RWPE2 (cell line): ENCODE measurements around the gene FBXL17.
"Not testable (repeated sequence)": the region's sequence is repeated elsewhere in the genome, so short reads cannot be mapped to it uniquely, and the experiment has no call there.

Experiments used
- ATAC-seq: fragments of 200-7000 bp; cut with Tn5 transposase; 3 replicates; pipeline ENCODE4 v1.9.1; 2021; ENCODE audit warnings: low read depth
- DNase-seq: peaks from one replicate; pipeline ENCODE4 v3.0.0-alpha.2; 2020; ENCODE audit warnings: low spot score
- H3K27ac ChIP-seq: fragments of 450-650 bp; 2 replicates; pipeline ENCODE4 v1.5.1; 2017; ENCODE audit warnings: mild to moderate bottlenecking; ENCODE audit not compliant: poor library complexity, severe bottlenecking
- H3K27me3 ChIP-seq: fragments of 250-450 bp; sonication (Bioruptor Pico); 2 replicates; pipeline ENCODE4 v1.5.1; 2021; ENCODE audit warnings: mild to moderate bottlenecking, moderate library complexity; ENCODE audit not compliant: insufficient read depth, poor library complexity, severe bottlenecking
- H3K36me3 ChIP-seq: fragments of 250-450 bp; sonication (Bioruptor Pico); 2 replicates; pipeline ENCODE4 v1.5.1; 2020; ENCODE audit warnings: low read depth, mild to moderate bottlenecking, moderate library complexity
- H3K4me1 ChIP-seq: fragments of 250-450 bp; sonication (Bioruptor Pico); 2 replicates; pipeline ENCODE4 v1.5.1; 2021; ENCODE audit warnings: mild to moderate bottlenecking, moderate library complexity; ENCODE audit not compliant: insufficient read depth, poor library complexity, severe bottlenecking
- H3K4me3 ChIP-seq: fragments of 250-450 bp; sonication (Bioruptor Pico); 2 replicates; pipeline ENCODE4 v1.5.1; 2021; ENCODE audit warnings: mild to moderate bottlenecking, moderate library complexity; ENCODE audit not compliant: severe bottlenecking
- H3K9me3 ChIP-seq: fragments of 250-450 bp; sonication (Bioruptor Pico); 2 replicates; pipeline ENCODE4 v1.5.1; 2021; ENCODE audit warnings: mild to moderate bottlenecking, moderate library complexity; ENCODE audit not compliant: severe bottlenecking
- TF ChIP-seq, protein P1 (sequence below): fragments of 450-650 bp; IDR thresholded peaks from one replicate; pipeline ENCODE4 v1.5.1; 2017; ENCODE audit warnings: mild to moderate bottlenecking, moderate library complexity; ENCODE audit not compliant: poor library complexity, severe bottlenecking

The FBXL17 gene

DNA sequence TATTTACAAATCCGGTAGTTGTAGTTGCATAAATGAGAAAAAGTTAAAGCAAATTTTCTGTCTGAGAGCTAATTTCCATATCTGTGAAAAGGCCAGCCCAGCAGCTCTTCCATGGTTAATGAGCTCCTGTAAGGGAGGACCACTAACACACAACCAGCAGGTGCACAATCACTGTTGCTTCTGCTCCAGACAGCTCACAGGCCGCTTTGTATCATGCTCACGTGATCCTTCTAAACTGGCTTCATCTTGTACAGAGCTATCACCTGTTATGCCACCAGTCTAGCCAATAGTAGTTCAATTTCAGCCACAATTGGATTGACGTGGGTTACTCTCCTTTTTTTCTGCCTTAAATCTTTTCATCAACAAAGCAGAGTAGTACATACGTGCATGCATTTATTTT, 38.3 kb upstream of the FBXL17 start:
- Histone ChIP-seq H3K27me3 (no peaks in the 10 kb centered on the region), H3K9me3 (no peaks in the 10 kb centered on the region), H3K36me3 (no peaks in the 10 kb centered on the region), H3K27ac (no peak overlapping the region), H3K4me1 (no peaks in the 10 kb centered on the region), H3K4me3 (no peak overlapping the region)
- ATAC-seq, result no peak
- TF ChIP-seq, protein P1, sequence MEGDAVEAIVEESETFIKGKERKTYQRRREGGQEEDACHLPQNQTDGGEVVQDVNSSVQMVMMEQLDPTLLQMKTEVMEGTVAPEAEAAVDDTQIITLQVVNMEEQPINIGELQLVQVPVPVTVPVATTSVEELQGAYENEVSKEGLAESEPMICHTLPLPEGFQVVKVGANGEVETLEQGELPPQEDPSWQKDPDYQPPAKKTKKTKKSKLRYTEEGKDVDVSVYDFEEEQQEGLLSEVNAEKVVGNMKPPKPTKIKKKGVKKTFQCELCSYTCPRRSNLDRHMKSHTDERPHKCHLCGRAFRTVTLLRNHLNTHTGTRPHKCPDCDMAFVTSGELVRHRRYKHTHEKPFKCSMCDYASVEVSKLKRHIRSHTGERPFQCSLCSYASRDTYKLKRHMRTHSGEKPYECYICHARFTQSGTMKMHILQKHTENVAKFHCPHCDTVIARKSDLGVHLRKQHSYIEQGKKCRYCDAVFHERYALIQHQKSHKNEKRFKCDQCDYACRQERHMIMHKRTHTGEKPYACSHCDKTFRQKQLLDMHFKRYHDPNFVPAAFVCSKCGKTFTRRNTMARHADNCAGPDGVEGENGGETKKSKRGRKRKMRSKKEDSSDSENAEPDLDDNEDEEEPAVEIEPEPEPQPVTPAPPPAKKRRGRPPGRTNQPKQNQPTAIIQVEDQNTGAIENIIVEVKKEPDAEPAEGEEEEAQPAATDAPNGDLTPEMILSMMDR, result no peak
- no peak for DNase-seq

DNA sequence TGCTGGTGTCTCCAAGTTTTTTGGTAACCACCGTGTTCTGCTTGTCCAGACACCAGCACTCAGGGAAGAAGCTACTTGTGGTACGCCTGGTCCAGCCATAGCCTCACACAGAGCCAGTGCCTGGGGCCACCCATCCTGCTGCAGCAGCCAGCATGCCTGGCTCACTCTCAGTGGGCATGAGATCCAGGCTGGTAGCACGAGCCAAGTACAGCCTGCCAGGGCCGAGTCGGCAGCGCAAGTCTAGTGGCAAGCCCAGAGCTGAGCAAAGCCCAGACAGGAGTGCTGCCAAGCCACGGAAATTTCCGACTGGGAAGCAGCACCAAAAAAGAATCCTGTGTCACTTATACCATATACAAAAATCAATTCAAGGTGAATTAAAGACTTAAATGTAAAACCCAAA, 36.3 kb upstream of the FBXL17 start:
- no peaks in the 10 kb centered on the region for H3K36me3 ChIP-seq
- no peaks in the 10 kb centered on the region for H3K4me1 ChIP-seq
- no peak overlapping the region for H3K27ac ChIP-seq
- no peak overlapping the region for H3K4me3 ChIP-seq
- TF ChIP-seq, protein P1, result no peak
- H3K9me3 ChIP-seq, result no peaks in the 10 kb centered on the region
- no peaks in the 10 kb centered on the region for H3K27me3 ChIP-seq
- no peak for DNase-seq
- ATAC-seq, result no peak

DNA sequence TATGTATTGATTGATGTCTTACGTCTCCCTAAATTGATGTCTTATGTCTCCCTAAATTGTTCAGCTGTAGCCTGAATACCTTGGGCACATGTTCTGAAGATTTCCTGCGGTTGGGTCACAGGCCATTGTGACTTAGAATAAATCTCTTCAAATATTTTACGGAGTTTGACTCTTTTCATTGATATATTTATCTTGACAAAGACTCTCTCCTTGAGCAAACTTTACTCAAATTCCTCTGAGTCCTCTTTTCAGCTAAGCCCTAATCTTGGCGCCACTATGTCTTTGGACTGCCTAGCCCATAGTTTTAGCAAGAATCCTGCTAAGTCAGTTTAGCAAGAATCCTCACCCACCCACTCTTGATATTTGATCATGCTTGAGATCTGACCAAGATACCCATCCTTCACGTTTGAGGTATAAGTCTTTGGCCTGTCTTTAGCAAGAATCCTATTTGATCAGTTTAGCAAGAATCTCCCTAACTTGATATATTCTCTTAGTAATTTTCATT, 35.3 kb upstream of the FBXL17 start:
- DNase-seq (no peak), ATAC-seq (no peak)
- H3K9me3 ChIP-seq, result no peaks in the 10 kb centered on the region
- H3K4me1 ChIP-seq, result no peaks in the 10 kb centered on the region
- TF ChIP-seq, protein P1, result no peak
- no peak overlapping the region for H3K4me3 ChIP-seq
- no peaks in the 10 kb centered on the region for H3K36me3 ChIP-seq
- no peaks in the 10 kb centered on the region for H3K27me3 ChIP-seq
- no peak overlapping the region for H3K27ac ChIP-seq

DNA sequence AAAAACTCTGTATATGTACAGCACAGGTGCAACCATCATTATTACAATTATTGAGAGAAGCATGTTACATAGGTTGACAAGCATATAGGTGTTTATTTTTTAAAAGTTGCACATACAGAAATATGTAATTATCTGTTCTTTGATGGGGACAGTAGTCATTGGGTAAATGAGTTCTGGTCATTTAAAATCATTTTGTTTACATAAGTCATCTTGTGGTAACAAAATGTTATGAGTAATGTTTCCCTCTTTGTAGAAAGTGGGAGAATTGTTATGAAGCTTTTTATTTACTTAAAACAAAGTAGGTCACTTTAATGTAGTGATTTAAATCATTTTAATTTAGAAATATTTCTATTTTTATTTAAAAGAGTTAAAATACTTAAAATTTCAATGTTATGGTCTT, 33.8 kb upstream of the FBXL17 start:
- TF ChIP-seq, protein P1, result no peak

DNA sequence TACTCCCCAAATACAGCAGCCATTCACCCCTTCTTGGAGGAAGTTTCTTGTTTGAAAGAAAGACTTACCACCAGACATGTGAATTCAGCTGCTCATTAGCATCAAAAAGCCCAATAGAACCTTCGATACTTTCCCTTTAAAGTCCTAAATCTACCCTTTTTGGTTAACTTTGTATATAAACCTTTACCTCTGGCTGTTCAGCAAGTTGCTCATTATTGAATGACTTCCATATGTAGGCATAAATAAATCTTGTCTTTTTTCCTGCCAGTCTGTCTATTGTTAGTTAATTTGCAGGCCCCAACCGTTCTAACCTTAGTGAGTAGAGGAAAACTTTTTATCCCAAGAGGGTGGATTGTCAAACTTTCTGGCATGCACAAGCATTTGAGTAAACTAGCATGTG, 27.9 kb upstream of the FBXL17 start:
- DNase-seq, result no peak
- Histone ChIP-seq H3K36me3 (no peaks in the 10 kb centered on the region), H3K4me1 (no peaks in the 10 kb centered on the region), H3K9me3 (no peaks in the 10 kb centered on the region), H3K4me3 (no peak overlapping the region), H3K27me3 (peaks cover 4% of the 10 kb centered on the region), H3K27ac (no peak overlapping the region)
- ATAC-seq, result no peak
- TF ChIP-seq, protein P1, result no peak

More for the DNA sequence above, 33.8 kb upstream of the FBXL17 start:
- DNase-seq (no peak), ATAC-seq (no peak)
- Histone ChIP-seq H3K9me3 (no peaks in the 10 kb centered on the region), H3K36me3 (no peaks in the 10 kb centered on the region), H3K4me3 (no peak overlapping the region), H3K4me1 (no peaks in the 10 kb centered on the region), H3K27ac (no peak overlapping the region), H3K27me3 (no peaks in the 10 kb centered on the region)

DNA sequence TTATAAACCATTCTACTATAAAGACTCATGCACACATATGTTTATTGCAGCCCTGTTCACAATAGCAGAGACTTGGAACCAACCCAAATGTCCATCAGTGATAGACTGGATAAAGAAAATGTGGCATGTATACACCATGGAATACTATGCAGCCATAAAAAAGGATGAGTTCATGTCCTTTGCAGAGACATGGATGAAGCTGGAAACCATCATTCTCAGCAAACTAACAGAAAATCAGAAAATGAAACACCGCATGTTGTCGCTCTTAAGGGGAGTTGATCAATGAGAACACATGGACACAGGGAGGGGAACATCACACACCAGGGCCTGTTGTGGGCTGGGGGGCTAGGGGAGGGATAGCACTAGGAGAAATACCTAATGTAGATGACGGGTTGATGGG, 23.3 kb upstream of the FBXL17 start:
- DNase-seq, H3K27ac ChIP-seq, H3K36me3 ChIP-seq, H3K9me3 ChIP-seq, H3K4me3 ChIP-seq, ATAC-seq, H3K27me3 ChIP-seq, H3K4me1 ChIP-seq: not testable (repeated sequence)
